HG03039 (cell line): Measurements from ENCODE around the gene TEX13D.
"Not testable (repeated sequence)": the region's sequence is repeated elsewhere in the genome, so short reads cannot be mapped to it uniquely, and the experiment has no call there.

Experiments used
- ATAC-seq: cut with Tn5 transposase; IDR thresholded peaks from one replicate; pipeline ENCODE4 v1.9.1; 2021; ENCODE audit warnings: mild to moderate bottlenecking, moderate library complexity; ENCODE audit not compliant: unreplicated experiment

The TEX13D gene

DNA sequence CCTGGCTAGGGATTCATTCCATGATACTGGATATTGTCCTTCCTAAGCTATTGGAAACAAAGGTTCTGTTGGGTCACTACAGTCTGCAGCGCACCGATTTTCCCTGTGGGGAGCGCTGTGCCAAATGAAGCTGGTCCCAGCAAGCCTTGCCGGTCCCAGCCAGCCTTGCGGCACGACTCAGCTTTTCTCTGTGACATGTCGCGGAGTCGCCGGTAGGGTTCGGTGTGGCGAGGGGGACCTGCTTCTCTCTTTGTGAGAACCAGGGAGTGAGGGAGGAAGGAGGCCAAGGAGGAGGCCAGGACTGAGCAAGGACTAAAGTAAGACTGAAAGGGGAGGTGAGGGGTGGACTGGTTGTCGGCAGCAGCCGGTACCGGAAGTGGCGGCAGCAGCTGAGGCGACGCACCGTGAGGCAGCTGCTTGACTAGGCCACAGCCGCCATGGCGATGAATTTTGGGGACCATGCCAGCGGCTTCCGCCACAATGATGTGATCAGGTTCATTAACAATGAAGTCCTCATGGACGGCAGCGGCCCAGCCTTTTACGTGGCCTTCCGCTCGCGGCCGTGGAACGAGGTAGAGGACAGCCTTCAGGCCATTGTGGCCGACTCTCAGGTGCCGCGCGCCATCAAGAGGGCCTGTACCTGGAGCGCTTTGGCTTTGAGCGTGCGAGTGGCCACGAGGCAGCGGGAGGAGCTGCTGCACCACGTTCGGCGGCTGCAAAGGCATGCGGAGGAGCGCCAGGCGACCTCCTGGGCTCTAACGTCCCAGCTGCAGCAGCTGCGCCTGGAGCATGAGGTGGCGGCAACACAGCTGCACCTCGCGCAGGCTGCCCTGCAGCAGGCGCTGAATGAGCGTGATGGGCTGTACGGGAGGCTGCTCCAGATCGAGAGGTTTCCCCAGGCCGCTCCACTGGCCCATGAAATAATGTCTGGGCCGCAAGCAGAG is at the start of gene TEX13D:
TSS of gene TEX13D (plus strand) at position 180 of the 944 bp plus-strand sequence. CDS start at position 438, 258 bp downstream.
- ATAC-seq, result no peak

- no peak for ATAC-seq
Measured at GRCh38 chrX:124289443-124289842, 43.0 kb upstream of the TEX13D start.

DNA sequence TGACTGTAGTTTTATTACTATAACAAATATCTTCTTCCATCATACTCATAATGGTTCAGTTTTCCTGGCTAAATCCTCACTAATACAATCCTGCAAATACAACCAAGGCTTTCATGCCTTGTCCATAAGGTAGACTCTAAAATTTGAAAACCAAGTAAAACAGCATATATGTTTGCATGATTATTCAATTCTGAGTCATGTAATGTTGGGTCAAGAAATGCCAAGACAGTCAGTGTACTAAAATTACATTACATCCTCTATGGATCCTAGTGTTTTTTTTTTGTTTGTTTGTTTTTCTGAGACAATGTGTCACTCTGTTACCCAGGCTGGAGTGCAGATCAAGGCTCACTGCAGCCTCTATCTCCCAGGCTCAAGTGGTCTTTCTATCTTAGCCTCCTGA is 38.6 kb upstream of the TEX13D start:
- no peak for ATAC-seq

GRCh38 chrX:124299323-124299722 is 33.1 kb upstream of the TEX13D start:
- not testable (repeated sequence) for ATAC-seq

GRCh38 chrX:124300405-124300804 is 32.1 kb upstream of the TEX13D start:
- no peak for ATAC-seq

DNA sequence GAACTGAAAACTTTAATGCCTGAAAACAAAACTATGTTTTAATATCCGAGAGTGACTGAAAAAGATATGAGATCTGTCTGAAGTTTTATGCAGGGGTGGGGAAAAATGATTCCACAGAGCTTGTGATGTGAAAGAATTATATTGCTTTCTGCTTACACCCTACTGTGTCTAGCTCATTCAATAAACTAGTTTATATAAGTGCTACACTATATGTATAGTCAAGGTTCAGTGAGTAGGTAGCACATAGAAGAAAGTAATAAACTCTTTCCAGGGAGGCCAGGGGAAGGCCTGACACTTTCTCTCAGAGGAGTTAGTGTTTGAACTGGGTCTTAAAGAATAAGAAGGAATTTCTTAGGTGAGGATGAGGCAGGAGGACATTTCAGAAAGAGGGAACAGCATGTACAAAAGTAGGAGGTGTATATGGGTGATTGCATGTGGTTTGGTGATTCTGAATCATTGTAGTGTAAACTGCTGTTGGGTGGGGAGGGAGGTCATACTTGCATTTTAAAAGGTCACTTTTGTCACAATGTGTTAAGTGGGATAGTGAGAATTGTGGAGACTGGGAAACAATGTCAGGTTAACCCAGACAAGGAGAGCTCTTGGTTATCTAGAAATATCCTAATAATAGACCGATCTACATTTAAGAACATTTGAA is 25.1 kb upstream of the TEX13D start:
- ATAC-seq, result no peak

DNA sequence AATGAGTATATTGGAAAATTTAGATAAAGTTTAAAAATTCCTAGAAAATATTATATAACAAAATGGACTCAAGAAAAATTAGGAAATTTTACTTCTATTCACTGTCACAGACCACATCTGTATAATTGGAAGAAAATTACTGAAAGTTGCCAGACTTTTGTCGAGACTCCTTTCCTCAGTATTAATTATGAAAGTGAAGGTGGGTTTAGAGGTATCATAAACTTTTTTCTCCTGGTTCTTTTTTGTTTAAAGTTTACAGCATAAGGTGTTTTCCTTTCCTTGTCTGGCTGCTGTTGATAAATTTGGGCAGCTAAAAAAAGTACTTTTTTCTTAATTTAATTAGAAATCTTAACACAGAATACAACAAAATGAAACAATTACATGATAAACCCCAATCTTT is 6.7 kb upstream of the TEX13D start:
- ATAC-seq, result no peak

DNA sequence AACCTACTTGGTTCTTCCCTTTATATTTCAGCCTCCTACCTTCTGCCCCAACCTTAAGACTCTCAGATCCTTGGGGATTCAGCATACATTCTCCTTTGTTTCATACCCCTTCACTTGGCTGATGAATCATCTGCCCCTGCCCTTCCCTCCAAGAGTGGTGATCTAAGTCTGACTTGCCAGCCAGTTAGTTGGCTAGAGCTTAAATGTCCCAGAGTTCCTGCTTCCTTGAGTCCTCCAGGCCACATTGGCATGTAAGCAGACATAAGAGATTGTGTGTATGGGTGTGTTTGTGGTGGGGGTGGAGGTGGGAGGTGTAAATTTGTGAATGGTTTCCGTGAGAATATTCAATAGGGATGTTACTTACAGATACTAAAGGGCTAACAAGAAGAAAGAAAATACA is 3.7 kb upstream of the TEX13D start:
- no peak for ATAC-seq

GRCh38 chrX:124333862-124334261 is 1.4 kb downstream of the TEX13D start:
- no peak for ATAC-seq

DNA sequence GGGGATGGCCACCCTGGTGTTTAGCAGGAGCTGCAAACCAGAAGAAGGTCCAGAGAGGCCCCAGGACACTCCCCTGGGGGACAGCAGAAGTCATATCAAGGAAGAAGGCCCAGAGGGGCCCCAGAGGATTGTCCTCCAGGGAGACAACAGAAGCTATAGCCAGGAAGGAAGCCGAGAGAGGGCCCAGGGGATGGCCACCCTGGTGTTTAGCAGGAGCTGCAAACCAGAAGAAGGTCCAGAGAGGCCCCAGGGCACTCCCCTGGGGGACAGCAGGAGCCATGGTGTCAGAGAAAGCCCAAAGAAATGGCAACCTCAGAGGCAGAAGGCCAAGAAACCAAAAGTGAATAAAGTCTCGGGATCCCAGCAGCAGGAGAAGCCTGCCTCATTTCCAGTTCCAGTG is 2.1 kb downstream of the TEX13D start:
- not testable (repeated sequence) for ATAC-seq

GRCh38 chrX:124335598-124335997 is 3.1 kb downstream of the TEX13D start:
- ATAC-seq, result no peak

GRCh38 chrX:124337916-124338315 is 5.5 kb downstream of the TEX13D start:
- ATAC-seq, result no peak

DNA sequence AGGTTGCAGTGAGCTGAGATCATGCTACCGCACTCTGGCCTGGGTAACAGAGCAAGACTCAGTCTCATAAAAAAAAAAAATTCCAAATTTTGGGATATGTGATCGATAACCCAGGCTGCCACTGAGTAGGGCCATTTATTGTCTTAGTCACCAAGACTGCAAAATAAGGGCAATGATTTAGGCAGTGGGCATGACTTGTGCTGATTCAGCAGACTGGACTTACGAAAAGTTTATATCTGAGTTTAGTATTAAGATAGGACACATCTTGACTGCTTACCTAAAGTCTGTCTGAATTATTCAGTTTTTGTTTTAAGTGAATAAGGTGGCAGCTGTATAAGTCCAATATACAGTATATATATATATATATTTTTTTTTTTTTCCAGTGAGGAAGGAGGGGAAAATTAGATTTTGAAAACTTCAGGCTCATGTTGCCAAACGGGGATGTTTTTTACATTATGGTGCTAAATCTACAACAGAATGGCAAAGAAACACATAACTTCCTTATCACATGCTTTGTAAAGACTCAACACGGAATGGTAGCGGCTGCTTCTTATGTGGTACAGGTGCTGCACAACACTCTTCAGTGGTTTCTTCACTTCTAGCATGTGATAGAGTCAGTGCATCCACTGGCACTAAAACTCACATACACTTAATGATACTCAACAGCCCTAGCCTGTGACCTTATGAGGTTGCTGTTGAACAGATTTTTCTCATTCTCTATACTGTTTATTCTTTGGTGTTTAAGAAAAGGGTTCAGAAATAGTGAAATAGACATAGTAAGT is 6.5 kb downstream of the TEX13D start:
- ATAC-seq, result no peak

GRCh38 chrX:124341396-124342132 is 9.1 kb downstream of the TEX13D start:
- no peak for ATAC-seq

GRCh38 chrX:124342174-124342867 is 9.9 kb downstream of the TEX13D start:
- no peak for ATAC-seq

GRCh38 chrX:124343016-124343415 is 10.6 kb downstream of the TEX13D start:
- ATAC-seq, result no peak

DNA sequence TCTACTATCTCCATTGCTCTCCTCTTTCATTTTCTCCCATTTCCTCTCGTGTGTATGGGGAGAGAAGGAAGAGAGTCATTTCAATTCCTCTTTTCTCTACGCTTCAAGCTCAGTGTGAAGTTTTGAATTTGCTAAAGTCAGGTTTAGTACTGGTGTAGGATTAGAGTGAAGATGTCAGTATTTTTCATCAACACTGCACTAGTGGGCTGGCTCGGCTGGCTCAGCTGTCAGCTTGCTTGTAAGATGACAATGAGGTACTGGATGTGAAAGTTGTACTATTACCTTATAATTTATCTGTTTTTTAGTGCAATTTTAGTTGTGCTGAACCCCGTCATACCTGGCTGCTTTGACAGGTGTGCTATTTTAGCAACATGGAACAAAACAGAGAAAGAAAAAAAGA is 11.8 kb downstream of the TEX13D start:
- ATAC-seq, result no peak

DNA sequence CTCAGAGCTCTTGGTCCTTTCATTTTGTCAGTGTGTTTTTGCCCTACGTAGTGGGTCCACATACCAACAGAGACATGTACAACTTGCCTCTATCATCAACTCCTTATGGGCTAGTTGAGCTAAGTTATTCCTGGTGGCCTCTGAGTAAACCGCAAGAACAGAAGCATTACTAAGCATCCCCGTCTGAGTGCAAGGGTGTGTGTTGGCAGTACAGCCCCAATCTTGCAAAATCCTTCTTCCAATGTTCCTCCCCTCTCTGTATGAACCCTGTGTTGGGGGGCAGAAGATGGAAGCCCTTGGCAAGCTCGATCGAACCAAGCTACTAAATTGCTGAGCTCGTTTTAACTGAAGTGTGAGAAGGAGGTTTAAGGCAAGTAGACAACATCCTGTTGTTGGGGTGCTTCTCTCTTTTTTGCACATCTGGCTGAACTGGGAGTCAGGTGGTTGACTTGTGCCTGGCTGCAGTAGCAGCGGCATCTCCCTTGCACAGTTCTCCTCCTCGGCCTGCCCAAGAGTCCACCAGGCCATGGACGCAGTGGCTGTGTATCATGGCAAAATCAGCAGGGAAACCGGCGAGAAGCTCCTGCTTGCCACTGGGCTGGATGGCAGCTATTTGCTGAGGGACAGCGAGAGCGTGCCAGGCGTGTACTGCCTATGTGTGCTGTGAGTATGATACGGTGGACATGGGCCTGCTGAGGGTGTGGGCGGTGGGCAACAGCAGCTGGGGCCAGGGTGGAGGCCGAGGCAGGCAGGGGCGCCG is 13.8 kb downstream of the TEX13D start, which contains the start of gene SH2D1A:
TSS of gene SH2D1A (plus strand) at position 447 of the 760 bp plus-strand sequence. CDS start at position 527, 80 bp downstream.
- ATAC-seq, result no peak

DNA sequence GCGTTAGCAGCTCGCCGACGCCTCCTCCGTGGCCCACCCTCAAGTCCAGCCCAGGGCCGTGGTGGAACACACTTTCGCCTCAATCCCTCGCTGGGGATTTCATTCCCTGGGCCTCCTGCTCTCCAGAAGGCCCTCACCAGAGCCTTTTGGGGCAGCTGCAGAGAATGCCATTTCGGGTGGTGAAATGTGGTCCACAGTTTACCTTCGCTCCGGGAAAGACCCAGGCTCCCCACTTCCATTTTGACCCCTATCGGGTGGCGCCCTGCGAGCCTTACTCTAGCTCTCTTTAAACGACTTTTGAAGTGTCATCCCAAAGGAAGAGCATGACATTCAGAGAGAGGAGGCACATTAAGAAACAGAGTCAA is 14.4 kb downstream of the TEX13D start:
- no peak for ATAC-seq
